Right atrium auricular region (tissue), 2 donors: ENCODE data around the gene OR10D3. TPM values are rescaled to one million over a fixed set of nuclear protein-coding genes. Genes with fewer than 3 reads are reported as not detected.

Source experiments
- DNase-seq: peaks from one replicate; pipeline ENCODE4 v3.0.0-alpha.2; 2019; ENCODE audit warnings: low spot score
- H3K27ac ChIP-seq, 2 donors: fragments of 200-600 bp; sonication (generic); 1 replicate in 1 of 2; 2 replicates in 1 of 2; pipeline ENCODE4 v1.5.1; 2016 to 2019
- H3K27me3 ChIP-seq, 2 donors: fragments of 200-600 bp; sonication (generic); one replicate each; pipeline versions ENCODE4 v1.5.1 to v1.6.0; 2017 to 2019
- H3K36me3 ChIP-seq: fragments of 200-600 bp; sonication (generic); one replicate; pipeline ENCODE4 v1.5.1; 2016
- H3K4me1 ChIP-seq, 2 donors: fragments of 200-600 bp; sonication (generic); one replicate each; pipeline versions ENCODE4 v1.5.1 to v1.6.0; 2017 to 2019
- H3K4me3 ChIP-seq, 2 donors: fragments of 200-600 bp; sonication (generic); 1 replicate in 1 of 2; 2 replicates in 1 of 2; pipeline ENCODE4 v1.5.1; 2017 to 2019; ENCODE audit warnings: mild to moderate bottlenecking in 1 of 2, moderate library complexity in 1 of 2
- H3K9me3 ChIP-seq, 2 donors: fragments of 200-600 bp; sonication (generic); one replicate each; pipeline ENCODE4 v1.5.1; 2019
- CTCF ChIP-seq, 2 donors: fragments of 200-600 bp; sonication (generic); IDR thresholded peaks; one replicate each; pipeline ENCODE4 v1.5.1; 2019; ENCODE audit warnings: antibody characterized with exemption in 2 of 2
- total RNA-seq, 2 donors: library from RNA; depleted of rRNA; stranded (reverse); fragments of >200 nt; gene quantifications; one replicate each; pipeline ENCODE4 v1.1.0, GENCODE V29; 2016

Gene OR10D3
- total RNA-seq, 2 donors from 2014 or later, result not detected

GRCh38 chr11:124198897-124199296, 15.8 kb downstream of the OR10D3 start:
- DNase-seq, result no peak
- H3K36me3 ChIP-seq, result no peaks in the 10 kb centered on the region

GRCh38 chr11:124199702-124200101, 16.6 kb downstream of the OR10D3 start:
- Histone ChIP-seq H3K36me3 (no peaks in the 10 kb centered on the region), H3K4me1 (no peaks in the 10 kb centered on the region), H3K27me3 (no peaks in the 10 kb centered on the region), H3K4me3 (no peak overlapping the region), H3K9me3 (no peaks in the 10 kb centered on the region), H3K27ac (no peak overlapping the region)
- DNase-seq, result no peak
- no peak for TF ChIP-seq CTCF (IDR thresholded peaks at IDR 0.05)

More at GRCh38 chr11:124198897-124199296, 15.8 kb downstream of the OR10D3 start:
- H3K27ac ChIP-seq, result no peak overlapping the region
- no peak for TF ChIP-seq CTCF (IDR thresholded peaks at IDR 0.05)
- no peaks in the 10 kb centered on the region for H3K4me1 ChIP-seq
- no peaks in the 10 kb centered on the region for H3K9me3 ChIP-seq
- no peaks in the 10 kb centered on the region for H3K27me3 ChIP-seq
- no peak overlapping the region for H3K4me3 ChIP-seq

- Histone ChIP-seq H3K27ac (no peak overlapping the region), H3K36me3 (no peaks in the 10 kb centered on the region), H3K4me3 (no peak overlapping the region), H3K9me3 (no peaks in the 10 kb centered on the region), H3K4me1 (no peaks in the 10 kb centered on the region), H3K27me3 (no peaks in the 10 kb centered on the region)
- no peak for DNase-seq
- no peak for TF ChIP-seq CTCF (IDR thresholded peaks at IDR 0.05)
Observed at GRCh38 chr11:124200671-124201070, 17.5 kb downstream of the OR10D3 start.

- Histone ChIP-seq H3K4me3 (no peak overlapping the region), H3K9me3 (no peaks in the 10 kb centered on the region), H3K27ac (no peak overlapping the region), H3K27me3 (no peaks in the 10 kb centered on the region), H3K4me1 (no peaks in the 10 kb centered on the region), H3K36me3 (no peaks in the 10 kb centered on the region)
- no peak for DNase-seq
- TF ChIP-seq CTCF (IDR thresholded peaks at IDR 0.05), result no peak
Observed at GRCh38 chr11:124202951-124203350, 19.8 kb downstream of the OR10D3 start.

- no peaks in the 10 kb centered on the region for H3K9me3 ChIP-seq
- no peak overlapping the region for H3K4me3 ChIP-seq
- H3K27ac ChIP-seq, result no peak overlapping the region
- no peaks in the 10 kb centered on the region for H3K27me3 ChIP-seq
- no peaks in the 10 kb centered on the region for H3K4me1 ChIP-seq
- no peak for TF ChIP-seq CTCF (IDR thresholded peaks at IDR 0.05)
- DNase-seq, result no peak
- H3K36me3 ChIP-seq, result no peaks in the 10 kb centered on the region
Observed at GRCh38 chr11:124204008-124204407, 20.9 kb downstream of the OR10D3 start.

GRCh38 chr11:124207102-124207792, 24.1 kb downstream of the OR10D3 start:
- no peak for TF ChIP-seq CTCF (IDR thresholded peaks at IDR 0.05)
- H3K36me3 ChIP-seq, result no peaks in the 10 kb centered on the region
- no peaks in the 10 kb centered on the region for H3K4me1 ChIP-seq
- no peak overlapping the region for H3K4me3 ChIP-seq
- no peak overlapping the region for H3K27ac ChIP-seq
- no peaks in the 10 kb centered on the region for H3K9me3 ChIP-seq
- no peak for DNase-seq
- H3K27me3 ChIP-seq, result no peaks in the 10 kb centered on the region
